HepG2 (cell line): Measurements from ENCODE around the gene ZNF800. TPM values are rescaled to one million over a fixed set of nuclear protein-coding genes. Genes with fewer than 3 reads are reported as not detected.

Experiments used
- ATAC-seq: fragments of 200-7000 bp; cut with Tn5 transposase; 3 replicates; pipeline ENCODE4 v1.9.1; 2020; ENCODE audit warnings: mild to moderate bottlenecking, moderate library complexity
- BruUV-seq: library from RNA; stranded (reverse); fragments of 400-500 nt; replicated peaks from 2 replicates; lab custom pipeline; 2021; lab: Mats Ljungman, UMichigan
- CTCF ChIA-PET: fragments of 300-600 bp; formaldehyde crosslinking; extraction: SDS; loops from one replicate; lab custom pipeline; 2021; ENCODE audit warnings: low total read pairs, inconsistent platforms, low intra/inter-chr PET ratio; lab: Yijun Ruan, JAX
- POLR2A ChIA-PET: fragments of 350-600 bp; sonication (Branson Sonifier 250); formaldehyde crosslinking; loops from one replicate; lab custom pipeline; 2020; ENCODE audit warnings: antibody characterized with exemption, inconsistent platforms; lab: Yijun Ruan, JAX
- DNase-seq: peaks from one replicate; pipeline ENCODE4 v3.0.0-alpha.2; 2015; ENCODE audit warnings: low spot score
- FAIRE-seq: peaks from 3 replicates; lab custom pipeline; 2011; peaks lifted over from hg19 to GRCh38; lab: Jason Lieb, UNC
- H2AFZ ChIP-seq: one replicate; pipeline ENCODE4 v1.6.1; 2011; ENCODE audit warnings: low read length, inconsistent platforms
- H3K27ac ChIP-seq: fragments of 300-600 bp; 3 replicates; pipeline ENCODE4 v1.8.0; 2011; ENCODE audit warnings: mixed run types, mild to moderate bottlenecking, mixed read lengths, low read length, inconsistent platforms; ENCODE audit not compliant: insufficient read depth; ENCODE audit errors: extremely low read length
- H3K27me3 ChIP-seq, 2 experiments: fragments of 200-600 bp in 1 of 2; 2 replicates in 1 of 2; 3 replicates in 1 of 2; pipeline versions ENCODE4 v1.6.0 to v1.8.0; 2011; ENCODE audit warnings: low read length in 2 of 2, mild to moderate bottlenecking in 2 of 2, moderate library complexity in 2 of 2, inconsistent platforms in 1 of 2; ENCODE audit not compliant: insufficient read depth in 2 of 2, control insufficient read depth in 1 of 2
- H3K36me3 ChIP-seq, 2 experiments: fragments of 200-600 bp in 1 of 2; replicated peaks in 1 of 2; 2 replicates in 1 of 2; 3 replicates in 1 of 2; pipeline versions ENCODE4 v1.5.1 to v1.8.0; 2011; ENCODE audit warnings: low read length in 2 of 2, inconsistent platforms in 1 of 2; ENCODE audit not compliant: insufficient read depth in 2 of 2, control insufficient read depth in 1 of 2
- H3K4me1 ChIP-seq: 2 replicates; pipeline ENCODE4 v1.5.1; 2012; ENCODE audit warnings: low read length, inconsistent platforms; ENCODE audit not compliant: insufficient read depth
- H3K4me2 ChIP-seq: 2 replicates; pipeline ENCODE4 v1.6.0; 2011; ENCODE audit warnings: low read depth, low read length, inconsistent platforms
- H3K4me3 ChIP-seq, 3 experiments: fragments of 200-600 bp in 1 of 3; sonication (generic), shearing (Covaris generic) in 1 of 3; replicated peaks in 1 of 3; 2 replicates each; pipeline ENCODE4 v1.5.1; 2011 to 2016; ENCODE audit warnings: low read length in 3 of 3, inconsistent platforms in 2 of 3, low read depth in 2 of 3, mild to moderate bottlenecking in 2 of 3, control low read depth in 1 of 3, mixed read lengths in 1 of 3; ENCODE audit not compliant: insufficient read depth in 1 of 3
- H3K79me2 ChIP-seq: one replicate; pipeline ENCODE4 v1.6.1; 2011; ENCODE audit warnings: low read length, inconsistent platforms; ENCODE audit not compliant: insufficient read depth
- H3K9ac ChIP-seq: 2 replicates; pipeline ENCODE4 v1.6.0; 2011; ENCODE audit warnings: mild to moderate bottlenecking, low read depth, low read length, inconsistent platforms; ENCODE audit not compliant: insufficient read depth
- H3K9me3 ChIP-seq: 2 replicates; pipeline ENCODE4 v1.5.1; 2012; ENCODE audit warnings: mild to moderate bottlenecking, low read length
- H4K20me1 ChIP-seq: 2 replicates; pipeline ENCODE4 v1.6.0; 2011; ENCODE audit warnings: inconsistent platforms, mild to moderate bottlenecking, low read length, moderate library complexity; ENCODE audit not compliant: insufficient read depth
- IKZF4 ChIP-seq: sonication (generic); formaldehyde crosslinking; IDR thresholded peaks from 2 replicates; pipeline ENCODE4 v1.5.1; 2020; ENCODE audit warnings: borderline replicate concordance, mild to moderate bottlenecking, low read depth, missing genetic modification reagents; ENCODE audit errors: not compliant biosample characterization
- ZNF12 ChIP-seq: sonication (generic); formaldehyde crosslinking; IDR thresholded peaks from 2 replicates; pipeline ENCODE4 v1.5.0; 2020; ENCODE audit warnings: missing genetic modification reagents
- WGBS: methylation state at CpG from one replicate; pipeline ENCODE4 v1.1.6; 2017; ENCODE audit warnings: low lambda C conversion rate; 5-methylcytosine and 5-hydroxymethylcytosine counted together
- in situ Hi-C: cut with HindIII; loops from 2 replicates; pipeline ENCODE4 v1.10.0; 2017; ENCODE audit warnings: low pct_unique_long_range_greater_than_20kb; ENCODE audit not compliant: extremely low pct_ligation_motif_present
- intact Hi-C: fragments of 100-400 bp; cut with micrococcal nuclease; formaldehyde crosslinking; loops from one replicate; pipeline ENCODE4 v1.10.0; 2022; ENCODE audit not compliant: unreplicated experiment
- polyA plus RNA-seq, 8 experiments: library from polyadenylated mRNA; depleted of rRNA in 3 of 8; stranded (reverse) in 7 of 8; unstranded in 1 of 8; fragments of >200 nt; fragmentation: Illumina TruSeq in 4 of 8; extraction: Trizol in 4 of 8; gene quantifications; 2 replicates each; pipeline versions ENCODE4 v1.2.1 to v1.2.3, GENCODE V29; 2011 to 2016; ENCODE audit warnings: low read depth in 4 of 8, missing spikeins in 1 of 8, mixed read lengths in 1 of 8; ENCODE audit not compliant: insufficient read depth in 1 of 8
- total RNA-seq, 5 experiments: library from RNA; depleted of rRNA; stranded (reverse); fragments of >200 nt; fragmentation: Illumina TruSeq; extraction: Trizol; gene quantifications; 2 replicates each; pipeline ENCODE4 v1.2.3, GENCODE V29; 2016; ENCODE audit warnings: low read depth in 1 of 5
- TF ChIP-seq, protein P1 (sequence below): sonication (generic); formaldehyde crosslinking; IDR thresholded peaks from 2 replicates; pipeline ENCODE4 v1.4.0; 2020; ENCODE audit warnings: missing genetic modification reagents
- TF ChIP-seq, protein P2 (sequence below): sonication (generic); formaldehyde crosslinking; IDR thresholded peaks from 2 replicates; pipeline ENCODE4 v1.4.0; 2020; ENCODE audit warnings: missing genetic modification reagents
- TF ChIP-seq, protein P3 (sequence below): sonication (generic); formaldehyde crosslinking; IDR thresholded peaks from 2 replicates; pipeline ENCODE4 v1.8.1; 2023; ENCODE audit warnings: mild to moderate bottlenecking, missing genetic modification reagents

ZNF800 gene
- total and polyA plus RNA-seq, 2 of the 13 experiments (the other 11 are each of a cell fraction or from before 2014, with no cell fraction given), result 7.1 to 12.7 TPM

DNA sequence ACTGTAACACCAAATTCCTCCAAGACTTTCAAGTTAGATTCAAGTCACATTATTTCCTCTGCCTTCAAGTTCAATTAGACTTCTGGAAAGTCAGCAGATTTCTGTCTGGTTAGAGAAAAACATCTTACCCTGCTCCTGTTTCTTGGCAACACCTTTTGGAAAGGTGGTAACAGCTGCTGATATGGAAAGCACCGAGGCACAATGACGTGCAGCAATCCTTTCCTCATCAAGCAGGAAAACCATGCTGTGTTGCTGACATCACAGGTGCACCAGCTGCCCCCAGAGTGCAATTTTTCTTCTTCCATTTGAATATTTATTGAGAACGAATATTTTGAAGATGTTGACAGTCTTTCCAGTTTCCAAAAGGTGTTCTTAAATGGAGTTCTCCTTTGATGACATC, 41.9 kb downstream of the ZNF800 start:
- H3K36me3 ChIP-seq, result no peaks in the 10 kb centered on the region
- no peak overlapping the region for H2AFZ ChIP-seq
- H3K9me3 ChIP-seq, result no peaks in the 10 kb centered on the region
- intact Hi-C loops (no loop called here), in situ Hi-C loops (no loop called here)
- no peaks in the 10 kb centered on the region for H3K79me2 ChIP-seq
- no peak overlapping the region for H3K27ac ChIP-seq
- DNase-seq, result no peak
- H3K4me3 ChIP-seq, result no peak overlapping the region
- TF ChIP-seq, protein P1, sequence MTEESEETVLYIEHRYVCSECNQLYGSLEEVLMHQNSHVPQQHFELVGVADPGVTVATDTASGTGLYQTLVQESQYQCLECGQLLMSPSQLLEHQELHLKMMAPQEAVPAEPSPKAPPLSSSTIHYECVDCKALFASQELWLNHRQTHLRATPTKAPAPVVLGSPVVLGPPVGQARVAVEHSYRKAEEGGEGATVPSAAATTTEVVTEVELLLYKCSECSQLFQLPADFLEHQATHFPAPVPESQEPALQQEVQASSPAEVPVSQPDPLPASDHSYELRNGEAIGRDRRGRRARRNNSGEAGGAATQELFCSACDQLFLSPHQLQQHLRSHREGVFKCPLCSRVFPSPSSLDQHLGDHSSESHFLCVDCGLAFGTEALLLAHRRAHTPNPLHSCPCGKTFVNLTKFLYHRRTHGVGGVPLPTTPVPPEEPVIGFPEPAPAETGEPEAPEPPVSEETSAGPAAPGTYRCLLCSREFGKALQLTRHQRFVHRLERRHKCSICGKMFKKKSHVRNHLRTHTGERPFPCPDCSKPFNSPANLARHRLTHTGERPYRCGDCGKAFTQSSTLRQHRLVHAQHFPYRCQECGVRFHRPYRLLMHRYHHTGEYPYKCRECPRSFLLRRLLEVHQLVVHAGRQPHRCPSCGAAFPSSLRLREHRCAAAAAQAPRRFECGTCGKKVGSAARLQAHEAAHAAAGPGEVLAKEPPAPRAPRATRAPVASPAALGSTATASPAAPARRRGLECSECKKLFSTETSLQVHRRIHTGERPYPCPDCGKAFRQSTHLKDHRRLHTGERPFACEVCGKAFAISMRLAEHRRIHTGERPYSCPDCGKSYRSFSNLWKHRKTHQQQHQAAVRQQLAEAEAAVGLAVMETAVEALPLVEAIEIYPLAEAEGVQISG (CRISPR knock-in tag), result no peak
- TF ChIP-seq IKZF4 (CRISPR knock-in tag), result no peak
- TF ChIP-seq ZNF12 (CRISPR knock-in tag), result no peak
- TF ChIP-seq, protein P2, sequence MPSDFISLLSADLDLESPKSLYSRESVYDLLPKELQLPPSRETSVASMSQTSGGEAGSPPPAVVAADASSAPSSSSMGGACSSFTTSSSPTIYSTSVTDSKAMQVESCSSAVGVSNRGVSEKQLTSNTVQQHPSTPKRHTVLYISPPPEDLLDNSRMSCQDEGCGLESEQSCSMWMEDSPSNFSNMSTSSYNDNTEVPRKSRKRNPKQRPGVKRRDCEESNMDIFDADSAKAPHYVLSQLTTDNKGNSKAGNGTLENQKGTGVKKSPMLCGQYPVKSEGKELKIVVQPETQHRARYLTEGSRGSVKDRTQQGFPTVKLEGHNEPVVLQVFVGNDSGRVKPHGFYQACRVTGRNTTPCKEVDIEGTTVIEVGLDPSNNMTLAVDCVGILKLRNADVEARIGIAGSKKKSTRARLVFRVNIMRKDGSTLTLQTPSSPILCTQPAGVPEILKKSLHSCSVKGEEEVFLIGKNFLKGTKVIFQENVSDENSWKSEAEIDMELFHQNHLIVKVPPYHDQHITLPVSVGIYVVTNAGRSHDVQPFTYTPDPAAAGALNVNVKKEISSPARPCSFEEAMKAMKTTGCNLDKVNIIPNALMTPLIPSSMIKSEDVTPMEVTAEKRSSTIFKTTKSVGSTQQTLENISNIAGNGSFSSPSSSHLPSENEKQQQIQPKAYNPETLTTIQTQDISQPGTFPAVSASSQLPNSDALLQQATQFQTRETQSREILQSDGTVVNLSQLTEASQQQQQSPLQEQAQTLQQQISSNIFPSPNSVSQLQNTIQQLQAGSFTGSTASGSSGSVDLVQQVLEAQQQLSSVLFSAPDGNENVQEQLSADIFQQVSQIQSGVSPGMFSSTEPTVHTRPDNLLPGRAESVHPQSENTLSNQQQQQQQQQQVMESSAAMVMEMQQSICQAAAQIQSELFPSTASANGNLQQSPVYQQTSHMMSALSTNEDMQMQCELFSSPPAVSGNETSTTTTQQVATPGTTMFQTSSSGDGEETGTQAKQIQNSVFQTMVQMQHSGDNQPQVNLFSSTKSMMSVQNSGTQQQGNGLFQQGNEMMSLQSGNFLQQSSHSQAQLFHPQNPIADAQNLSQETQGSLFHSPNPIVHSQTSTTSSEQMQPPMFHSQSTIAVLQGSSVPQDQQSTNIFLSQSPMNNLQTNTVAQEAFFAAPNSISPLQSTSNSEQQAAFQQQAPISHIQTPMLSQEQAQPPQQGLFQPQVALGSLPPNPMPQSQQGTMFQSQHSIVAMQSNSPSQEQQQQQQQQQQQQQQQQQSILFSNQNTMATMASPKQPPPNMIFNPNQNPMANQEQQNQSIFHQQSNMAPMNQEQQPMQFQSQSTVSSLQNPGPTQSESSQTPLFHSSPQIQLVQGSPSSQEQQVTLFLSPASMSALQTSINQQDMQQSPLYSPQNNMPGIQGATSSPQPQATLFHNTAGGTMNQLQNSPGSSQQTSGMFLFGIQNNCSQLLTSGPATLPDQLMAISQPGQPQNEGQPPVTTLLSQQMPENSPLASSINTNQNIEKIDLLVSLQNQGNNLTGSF (CRISPR knock-in tag), result no peak
- TF ChIP-seq, protein P3, sequence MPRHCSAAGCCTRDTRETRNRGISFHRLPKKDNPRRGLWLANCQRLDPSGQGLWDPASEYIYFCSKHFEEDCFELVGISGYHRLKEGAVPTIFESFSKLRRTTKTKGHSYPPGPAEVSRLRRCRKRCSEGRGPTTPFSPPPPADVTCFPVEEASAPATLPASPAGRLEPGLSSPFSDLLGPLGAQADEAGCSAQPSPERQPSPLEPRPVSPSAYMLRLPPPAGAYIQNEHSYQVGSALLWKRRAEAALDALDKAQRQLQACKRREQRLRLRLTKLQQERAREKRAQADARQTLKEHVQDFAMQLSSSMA (CRISPR knock-in tag), result no peak
- no peak for ATAC-seq
- H3K9ac ChIP-seq, result no peak overlapping the region
- H3K4me1 ChIP-seq, result peaks cover 6% of the 10 kb centered on the region; the same call in 1 of the 2 replicates
- POLR2A ChIA-PET, result no interaction called here
- CTCF ChIA-PET, result no interaction called here
- no TSS peak for BruUV-seq
- no peak overlapping the region for H3K4me2 ChIP-seq
- H3K27me3 ChIP-seq, result peaks cover 0 to 5% of the 10 kb centered on the region in 2 experiments; a peak in 2 of 5 replicates
- no peaks in the 10 kb centered on the region for H4K20me1 ChIP-seq
- WGBS, result 84% methylated on average over 3 of the region's 3 CpGs
- FAIRE-seq, result no peak
